GM18861 (cell line): ENCODE results near the gene FABP3.

Experiments used
- ATAC-seq: cut with Tn5 transposase; IDR thresholded peaks from one replicate; pipeline ENCODE4 v1.9.1; 2021; ENCODE audit not compliant: unreplicated experiment

FABP3 gene

DNA sequence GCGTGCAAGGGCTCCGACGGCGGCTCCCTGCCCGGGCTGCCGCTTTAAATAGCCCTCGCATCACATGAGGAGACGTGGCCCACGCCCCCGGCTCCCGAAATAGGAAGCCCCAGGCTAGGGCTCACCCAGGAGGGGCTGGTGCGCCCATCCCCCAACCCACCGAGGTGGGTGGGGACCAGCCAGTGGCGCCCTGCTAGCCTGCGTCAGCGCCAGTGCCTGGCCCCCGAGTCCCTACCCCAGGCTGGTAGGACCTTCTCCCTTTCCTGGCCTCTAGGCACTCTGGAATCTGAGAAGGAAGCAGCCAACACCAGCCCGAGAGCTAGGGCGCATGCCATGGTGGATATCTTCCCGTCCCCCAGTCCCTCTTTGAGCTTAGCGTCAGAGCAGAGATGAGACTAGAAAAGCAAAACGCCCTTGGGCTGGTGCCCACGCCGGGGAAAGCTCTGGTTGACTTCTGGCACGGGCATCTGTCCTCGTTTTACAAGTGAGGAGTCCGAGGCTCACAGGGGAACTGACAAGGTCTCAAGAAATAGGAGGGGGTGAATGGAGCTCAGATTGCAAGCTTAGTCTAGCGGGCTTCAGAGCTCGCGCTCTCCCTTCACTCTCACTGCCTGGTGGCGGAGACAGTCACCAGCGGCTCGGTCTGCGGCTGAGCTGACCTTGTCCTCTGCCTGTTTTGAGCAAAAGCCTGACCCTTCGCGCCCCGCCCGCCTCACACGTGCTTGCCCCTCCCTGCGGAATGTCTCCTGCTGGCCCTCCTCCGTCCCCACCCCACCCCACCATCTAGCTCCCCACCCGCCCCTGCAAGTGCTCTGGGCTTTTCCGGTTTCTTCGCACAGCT is at the start of gene FABP3:
FABP3 (minus strand) TSS at position 21 of the 841 bp plus-strand sequence. CDS start 62 bp downstream, outside the sequence.
- ATAC-seq: no peak

GRCh38 chr1:31421371-31422040 is 48.6 kb upstream of the FABP3 start:
- ATAC-seq: no peak

- no peak for ATAC-seq
Observed at GRCh38 chr1:31420716-31421115, 47.8 kb upstream of the FABP3 start.

- ATAC-seq: no peak
Observed at GRCh38 chr1:31418626-31419323, 45.9 kb upstream of the FABP3 start.

GRCh38 chr1:31417148-31417547 is 44.3 kb upstream of the FABP3 start:
- ATAC-seq: no peak

DNA sequence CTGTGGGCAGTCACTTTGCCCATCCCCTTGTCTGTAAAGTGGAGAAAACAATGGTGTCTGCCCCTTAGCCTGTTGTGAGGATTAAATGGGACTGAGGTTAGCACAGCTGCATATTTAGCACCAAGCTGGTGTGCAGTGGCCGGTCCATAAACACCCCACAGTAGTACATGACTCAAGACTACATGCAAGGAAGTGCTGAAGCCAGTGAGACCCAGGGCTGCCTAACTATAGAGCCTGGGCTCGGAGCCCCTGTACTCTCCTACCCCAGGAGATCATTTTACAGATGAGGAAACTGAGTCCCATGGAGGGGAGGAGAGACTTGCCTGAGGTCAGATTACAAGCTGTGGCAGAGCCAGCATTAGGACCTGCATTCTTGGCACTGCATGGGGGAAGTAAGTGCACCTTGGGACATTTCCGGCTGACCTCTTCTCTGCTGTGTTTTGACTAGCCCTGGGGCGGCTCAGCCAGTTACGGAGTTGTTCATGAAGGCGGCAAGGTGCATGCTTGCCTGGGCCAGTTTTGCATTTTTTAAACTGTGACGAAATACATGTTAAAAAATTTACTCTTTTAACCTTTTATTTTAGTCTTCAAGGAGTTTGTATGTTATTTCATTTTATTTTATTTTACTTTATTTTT is 43.3 kb upstream of the FABP3 start:
- no peak for ATAC-seq

- no peak for ATAC-seq
Observed at GRCh38 chr1:31415658-31416057, 42.8 kb upstream of the FABP3 start.

- no peak for ATAC-seq
Observed at GRCh38 chr1:31414980-31415370, 42.1 kb upstream of the FABP3 start.

- ATAC-seq: no peak
Observed at GRCh38 chr1:31413405-31414001, 40.6 kb upstream of the FABP3 start.

DNA sequence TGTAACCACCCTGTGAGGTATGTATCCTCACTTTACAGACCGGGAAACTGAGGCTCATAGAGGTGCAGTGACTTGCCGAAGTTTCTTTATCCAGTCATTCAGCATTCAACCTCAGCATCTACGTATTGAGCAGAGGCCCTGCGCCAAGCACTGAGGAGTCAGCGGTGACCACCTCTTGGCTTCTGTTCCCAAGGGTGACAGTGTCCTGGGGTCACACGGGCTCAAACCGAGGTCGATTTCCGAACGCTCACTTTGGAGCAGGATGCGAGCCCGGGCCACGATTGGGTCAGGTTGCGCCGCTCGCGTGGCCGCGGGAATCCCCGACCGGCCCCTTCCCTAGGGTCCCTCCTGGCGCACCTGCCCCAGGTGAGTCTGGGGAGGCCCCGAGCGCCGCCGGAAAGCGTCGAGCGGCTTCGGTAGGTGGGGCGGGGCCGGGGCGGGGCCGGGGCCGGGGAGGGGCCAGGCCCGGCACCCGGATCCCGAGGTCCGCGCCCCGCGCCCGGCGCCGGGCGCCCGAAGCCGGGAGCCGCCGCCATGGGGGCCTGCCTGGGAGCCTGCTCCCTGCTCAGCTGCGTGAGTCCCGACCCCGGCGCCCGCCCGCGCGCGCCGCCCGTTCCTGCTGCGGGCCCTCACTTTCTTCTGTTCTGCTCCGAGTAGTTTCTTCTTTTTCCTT is 40.0 kb upstream of the FABP3 start, which contains the start of gene SERINC2:
SERINC2 (plus strand) TSS at position 482 of the 673 bp plus-strand sequence; CDS start at position 535, 53 bp downstream.
- no peak for ATAC-seq

- no peak for ATAC-seq
Observed at GRCh38 chr1:31412205-31412604, 39.3 kb upstream of the FABP3 start.

DNA sequence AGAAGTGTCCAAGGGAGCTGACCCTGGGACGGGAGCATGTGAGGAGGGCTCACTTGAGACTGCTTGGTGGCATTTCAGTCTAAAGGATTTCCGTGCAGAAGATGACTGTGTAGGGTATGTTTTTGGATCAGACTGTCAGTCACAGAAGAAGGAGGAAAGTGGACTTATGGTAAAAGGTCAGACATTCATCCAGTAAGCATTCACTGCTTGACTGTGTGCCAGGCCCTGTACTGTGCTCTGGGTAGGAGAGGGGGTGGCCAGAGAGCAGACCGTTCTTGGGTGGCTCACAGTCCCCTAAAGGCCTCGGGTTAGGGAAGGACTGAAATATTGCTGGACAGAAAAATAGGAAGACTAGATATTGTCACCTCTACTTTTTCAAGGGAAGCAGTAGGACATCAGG is 38.0 kb upstream of the FABP3 start:
- no peak for ATAC-seq

- no peak for ATAC-seq
Observed at GRCh38 chr1:31409946-31410858, 37.3 kb upstream of the FABP3 start.

- ATAC-seq: no peak
Observed at GRCh38 chr1:31408788-31409318, 36.0 kb upstream of the FABP3 start.

DNA sequence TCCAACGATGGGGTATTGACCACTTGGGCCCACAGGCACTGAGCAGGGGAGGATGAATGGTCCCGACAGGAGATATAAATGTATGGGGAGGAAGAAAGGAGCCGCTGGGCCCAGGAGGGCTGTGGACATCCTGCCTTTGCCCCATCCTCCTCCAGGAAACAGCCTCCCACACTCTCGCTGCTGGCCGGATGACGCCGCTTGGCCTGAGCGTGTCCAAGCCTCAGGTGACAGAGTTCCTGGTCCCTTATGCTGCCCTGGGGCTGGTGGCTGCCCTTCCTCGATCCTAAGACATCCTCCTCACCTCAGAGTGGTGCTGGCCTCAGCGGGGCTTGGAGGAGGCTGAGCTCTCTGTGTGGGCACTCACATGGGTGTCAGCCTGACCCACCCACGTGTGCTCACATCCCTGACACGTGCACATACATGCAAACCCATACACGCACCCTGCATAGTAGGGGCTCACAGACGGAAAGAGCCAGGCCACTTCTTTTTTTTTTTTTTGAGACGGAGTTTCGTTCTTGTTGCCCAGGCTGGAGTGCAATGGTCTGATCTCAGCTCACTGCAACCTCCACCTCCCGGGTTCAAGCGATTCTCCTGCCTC is 34.3 kb upstream of the FABP3 start:
- no peak for ATAC-seq

- no peak for ATAC-seq
Observed at GRCh38 chr1:31405578-31406245, 32.8 kb upstream of the FABP3 start.

GRCh38 chr1:31401241-31401640 is 28.4 kb upstream of the FABP3 start:
- no peak for ATAC-seq

DNA sequence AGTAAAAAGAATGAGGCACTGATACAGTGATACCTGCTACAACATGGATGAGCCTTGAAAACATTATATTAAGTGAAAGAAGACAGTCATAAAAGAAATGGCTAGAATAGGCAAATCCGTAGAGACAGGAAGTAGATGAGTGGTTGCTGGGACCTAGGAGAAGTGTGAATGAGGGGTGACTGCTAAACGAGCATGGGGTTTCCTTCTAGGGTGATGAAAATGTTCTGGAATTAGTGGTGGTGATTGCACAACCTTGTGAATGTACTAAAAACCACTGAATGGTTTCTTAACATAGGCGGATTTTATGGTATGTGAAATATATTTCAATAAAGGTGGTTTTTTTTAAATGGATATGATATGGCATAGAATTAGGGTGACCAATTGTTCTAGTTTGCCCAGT is 27.5 kb upstream of the FABP3 start:
- ATAC-seq: no peak
